ENCODE results near the gene ZNF507. TPM values are rescaled to one million over a fixed set of nuclear protein-coding genes. Genes with fewer than 3 reads are reported as not detected.
A peak's percentile ranks its signal among the peaks of the same experiment; 100 is the strongest.

Gene ZNF507
- total and polyA plus RNA-seq, 9 of the 15 experiments (the other 6 are each of a cell fraction or from before 2014, with no cell fraction given) = 2.9 to 25.0 (median 10.4) TPM

- TF ChIP-seq ZNF609 (CRISPR knock-in tag; IDR thresholded peaks at IDR 0.05; ENCODE audit: borderline replicate concordance) (no peak), KLF16 (IDR thresholded peaks at IDR 0.05) (peak; percentile 38; the same call in 1 of the 2 replicates), HDGF (IDR thresholded peaks at IDR 0.05) (no peak), HLTF (IDR thresholded peaks at IDR 0.05) (no peak), VEZF1 (CRISPR knock-in tag; IDR thresholded peaks at IDR 0.05) (peak; percentile 37; the same call in 1 of the 2 replicates), LARP7 (IDR thresholded peaks at IDR 0.05) (0 out of 2 replicates have a peak, but pooled peaks have one; percentile 21), ZBTB40 (IDR thresholded peaks at IDR 0.05) (peak; percentile 63; the same call in 1 of the 2 replicates), ZBTB40 (CRISPR knock-in tag; IDR thresholded peaks at IDR 0.05) (no peak), JUND (IDR thresholded peaks at IDR 0.05; ENCODE audit: borderline replicate concordance, low read depth, low read length) (peak; percentile 96), JUND (tag; IDR thresholded peaks at IDR 0.05; ENCODE audit: borderline replicate concordance, low read depth, low read length) (peak; percentile 96)
Observed at GRCh38 chr19:32373585-32374295, 28.3 kb downstream of the ZNF507 start (continued).
